RWPE2 (cell line): ENCODE data around the gene TRIO.

Experiments used
- ATAC-seq: fragments of 200-7000 bp; cut with Tn5 transposase; 3 replicates; pipeline ENCODE4 v1.9.1; 2021; ENCODE audit warnings: low read depth
- DNase-seq: peaks from one replicate; pipeline ENCODE4 v3.0.0-alpha.2; 2020; ENCODE audit warnings: low spot score
- H3K27ac ChIP-seq: fragments of 450-650 bp; 2 replicates; pipeline ENCODE4 v1.5.1; 2017; ENCODE audit warnings: mild to moderate bottlenecking; ENCODE audit not compliant: poor library complexity, severe bottlenecking
- H3K27me3 ChIP-seq: fragments of 250-450 bp; sonication (Bioruptor Pico); 2 replicates; pipeline ENCODE4 v1.5.1; 2021; ENCODE audit warnings: mild to moderate bottlenecking, moderate library complexity; ENCODE audit not compliant: insufficient read depth, poor library complexity, severe bottlenecking
- H3K36me3 ChIP-seq: fragments of 250-450 bp; sonication (Bioruptor Pico); 2 replicates; pipeline ENCODE4 v1.5.1; 2020; ENCODE audit warnings: low read depth, mild to moderate bottlenecking, moderate library complexity
- H3K4me1 ChIP-seq: fragments of 250-450 bp; sonication (Bioruptor Pico); 2 replicates; pipeline ENCODE4 v1.5.1; 2021; ENCODE audit warnings: mild to moderate bottlenecking, moderate library complexity; ENCODE audit not compliant: insufficient read depth, poor library complexity, severe bottlenecking
- H3K4me3 ChIP-seq: fragments of 250-450 bp; sonication (Bioruptor Pico); 2 replicates; pipeline ENCODE4 v1.5.1; 2021; ENCODE audit warnings: mild to moderate bottlenecking, moderate library complexity; ENCODE audit not compliant: severe bottlenecking
- H3K9me3 ChIP-seq: fragments of 250-450 bp; sonication (Bioruptor Pico); 2 replicates; pipeline ENCODE4 v1.5.1; 2021; ENCODE audit warnings: mild to moderate bottlenecking, moderate library complexity; ENCODE audit not compliant: severe bottlenecking
- CTCF ChIP-seq: fragments of 450-650 bp; IDR thresholded peaks from one replicate; pipeline ENCODE4 v1.5.1; 2017; ENCODE audit warnings: mild to moderate bottlenecking, moderate library complexity; ENCODE audit not compliant: poor library complexity, severe bottlenecking

The TRIO gene

DNA sequence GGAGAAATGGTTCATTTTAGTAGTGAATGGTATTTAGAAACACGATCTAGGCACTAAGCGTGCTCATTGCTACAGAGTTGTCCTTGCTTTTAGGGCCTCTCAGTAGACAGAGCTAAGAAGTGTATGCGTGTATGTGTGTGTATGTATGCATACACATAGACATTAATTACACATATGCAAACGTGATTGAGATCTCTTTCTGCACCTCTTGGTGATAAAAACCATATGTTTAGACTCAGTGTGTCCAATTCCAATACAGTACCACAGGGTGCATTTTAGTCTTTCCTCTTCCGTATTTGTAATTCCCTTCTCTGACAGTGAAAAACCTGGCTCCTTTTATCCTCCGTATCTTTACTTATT lies 13.1 kb downstream of the TRIO start:
- TF ChIP-seq CTCF = no peak

DNA sequence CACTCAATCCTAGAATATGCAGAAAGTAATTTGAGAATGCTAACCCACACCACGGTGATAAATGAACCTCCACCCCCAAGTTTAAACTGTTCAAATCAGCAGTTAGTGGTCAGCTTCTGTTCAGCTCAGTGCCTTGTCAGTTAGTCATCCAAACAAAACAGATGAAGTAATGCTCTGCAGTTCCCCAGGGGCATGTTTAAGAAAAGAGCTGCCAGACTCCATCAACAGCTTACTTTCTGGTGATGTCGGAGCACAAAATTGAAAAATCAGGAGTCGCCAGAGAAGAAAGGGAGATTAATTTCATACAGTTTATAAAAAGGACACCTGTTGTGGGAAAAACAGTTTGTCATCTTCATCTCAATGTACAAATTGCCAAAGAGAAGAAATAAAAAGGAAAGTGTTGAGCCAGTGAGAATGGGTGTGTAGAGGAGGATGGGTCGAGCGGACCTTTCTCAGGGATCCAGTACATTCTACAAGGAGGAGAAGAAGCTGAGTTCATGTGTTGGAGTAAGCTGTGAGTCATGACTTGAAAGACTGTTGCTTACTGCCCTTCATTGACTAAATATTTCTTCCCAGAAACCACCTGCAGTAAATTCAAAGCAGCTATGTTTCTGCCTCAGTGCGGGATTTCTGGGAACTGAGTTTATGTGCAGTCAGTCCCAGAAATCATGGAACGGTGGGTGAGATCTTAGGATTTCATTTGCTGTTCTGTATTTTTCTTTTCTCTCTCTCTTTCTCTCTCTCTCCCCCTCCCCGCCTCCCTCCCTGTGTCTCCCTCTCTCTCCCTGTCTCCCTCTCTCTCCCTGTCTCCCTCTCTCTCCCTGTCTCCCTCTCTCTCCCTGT lies 13.7 kb downstream of the TRIO start:
- no peak for DNase-seq
- no peak for TF ChIP-seq CTCF
- Histone ChIP-seq H3K4me1 (peaks cover 54% of the 10 kb centered on the region), H3K27ac (peak overlapping the region; percentile 83), H3K4me3 (peak overlapping the region; percentile 14), H3K36me3 (peaks cover 7% of the 10 kb centered on the region; the same call in 1 of the 2 replicates), H3K9me3 (no peaks in the 10 kb centered on the region), H3K27me3 (no peaks in the 10 kb centered on the region)
- ATAC-seq = peak; percentile 88

More for the DNA sequence above, 13.1 kb downstream of the TRIO start:
- ATAC-seq = no peak
- peaks cover 7% of the 10 kb centered on the region; the same call in 1 of the 2 replicates for H3K36me3 ChIP-seq
- H3K4me3 ChIP-seq = no peak overlapping the region
- no peaks in the 10 kb centered on the region for H3K9me3 ChIP-seq
- peak overlapping the region; percentile 83 for H3K27ac ChIP-seq
- H3K4me1 ChIP-seq = peaks cover 54% of the 10 kb centered on the region
- no peak for DNase-seq
- no peaks in the 10 kb centered on the region for H3K27me3 ChIP-seq

DNA sequence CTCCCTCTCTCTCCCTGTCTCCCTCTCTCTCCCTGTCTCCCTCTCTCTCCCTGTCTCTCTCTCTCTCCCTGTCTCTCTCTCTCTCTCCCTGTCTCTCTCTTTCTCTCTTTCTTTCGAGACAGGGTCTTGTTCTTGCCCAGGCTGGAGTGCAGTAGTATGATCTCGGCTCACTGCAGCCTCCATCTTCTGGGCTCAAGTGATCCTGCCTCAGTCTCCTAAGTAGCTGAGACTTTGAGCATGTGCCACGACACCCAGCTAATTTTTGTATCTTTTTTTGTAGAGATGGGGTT lies 14.3 kb downstream of the TRIO start:
- TF ChIP-seq CTCF = no peak
- Histone ChIP-seq H3K4me3 (no peak overlapping the region), H3K27me3 (no peaks in the 10 kb centered on the region), H3K4me1 (peaks cover 53% of the 10 kb centered on the region), H3K36me3 (peaks cover 7% of the 10 kb centered on the region; the same call in 1 of the 2 replicates), H3K27ac (peak overlapping the region; percentile 83), H3K9me3 (no peaks in the 10 kb centered on the region)
- DNase-seq = no peak
- ATAC-seq = no peak

DNA sequence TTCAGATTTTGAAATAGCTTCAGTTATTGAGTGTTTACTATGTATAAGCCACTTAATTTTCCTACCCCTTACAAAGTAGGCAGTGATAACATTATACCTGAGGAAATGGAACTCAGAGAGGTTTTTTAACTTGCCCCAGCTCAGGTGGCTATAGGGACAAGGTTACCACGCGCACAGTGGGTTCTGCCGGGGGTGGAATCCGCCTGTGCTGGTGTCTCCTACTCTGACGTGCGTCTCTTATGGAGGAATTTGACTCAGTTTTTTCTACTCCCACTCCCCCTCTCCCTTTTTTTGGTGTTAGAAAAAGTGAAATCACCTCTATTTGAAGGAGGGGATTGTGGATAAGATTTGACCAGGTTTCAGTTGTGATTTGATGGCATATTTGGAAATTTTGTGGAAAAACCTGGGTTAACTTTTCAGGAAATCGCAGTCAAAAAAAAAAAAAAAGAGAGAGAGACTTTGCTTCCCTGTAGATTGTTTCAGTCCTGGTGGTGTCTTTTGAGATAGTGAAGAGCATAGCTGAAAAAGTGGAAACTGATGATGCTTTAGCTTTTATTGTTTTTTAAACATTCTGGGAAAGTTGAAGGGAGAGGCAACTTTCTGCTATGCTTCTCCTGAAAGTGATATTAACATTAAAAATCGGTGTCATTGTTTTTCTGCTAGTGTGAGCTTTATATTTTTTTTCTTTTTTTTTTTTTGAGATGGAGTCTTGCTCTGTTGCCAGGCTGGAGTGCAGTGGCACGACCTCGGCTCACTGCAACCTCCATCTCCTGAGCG lies 15.9 kb downstream of the TRIO start:
- DNase-seq = no peak
- TF ChIP-seq CTCF = no peak
- Histone ChIP-seq H3K27ac (peak overlapping the region; percentile 83), H3K36me3 (peaks cover 21% of the 10 kb centered on the region), H3K27me3 (no peaks in the 10 kb centered on the region), H3K4me1 (peaks cover 36% of the 10 kb centered on the region), H3K9me3 (peaks cover 5% of the 10 kb centered on the region), H3K4me3 (no peak overlapping the region)
- no peak for ATAC-seq
